ENCODE data around the gene ASPHD2.
"Not testable (repeated sequence)": the region's sequence is repeated elsewhere in the genome, so short reads cannot be mapped to it uniquely, and the experiment has no call there.

The ASPHD2 gene

GRCh38 chr22:26428515-26429457 is at the start of gene ASPHD2:
Gene ASPHD2 (plus strand): TSS chr22:26429260. CDS start chr22:26433616, 4,356 bp downstream.
- peak; percentile 68 for DNase-seq

GRCh38 chr22:26380072-26380830 is 48.8 kb upstream of the ASPHD2 start:
- DNase-seq = no peak

GRCh38 chr22:26382782-26383181 is 46.3 kb upstream of the ASPHD2 start:
- no peak for DNase-seq

GRCh38 chr22:26383968-26384556 is 45.0 kb upstream of the ASPHD2 start:
- DNase-seq = no peak

- DNase-seq = no peak
These were observed 43.9 kb upstream of the ASPHD2 start for GRCh38 chr22:26385164-26385563.

GRCh38 chr22:26389125-26389524 is 39.9 kb upstream of the ASPHD2 start:
- DNase-seq = no peak

- no peak for DNase-seq
These were observed 38.0 kb upstream of the ASPHD2 start for GRCh38 chr22:26391091-26391490.

GRCh38 chr22:26391623-26392022 is 37.4 kb upstream of the ASPHD2 start:
- DNase-seq = no peak

- no peak for DNase-seq
These were observed 35.1 kb upstream of the ASPHD2 start for GRCh38 chr22:26393929-26394328.

GRCh38 chr22:26394777-26395176 is 34.3 kb upstream of the ASPHD2 start:
- DNase-seq = no peak

GRCh38 chr22:26395926-26396325 is 33.1 kb upstream of the ASPHD2 start:
- no peak for DNase-seq

GRCh38 chr22:26398741-26399153 is 30.3 kb upstream of the ASPHD2 start:
- peak; percentile 6 for DNase-seq

GRCh38 chr22:26399289-26399688 is 29.8 kb upstream of the ASPHD2 start:
- no peak for DNase-seq

- no peak for DNase-seq
These were observed 27.3 kb upstream of the ASPHD2 start for GRCh38 chr22:26401726-26402125.

GRCh38 chr22:26404851-26405421 is 24.1 kb upstream of the ASPHD2 start:
- DNase-seq = no peak

- DNase-seq = peak; percentile 39
These were observed 22.9 kb upstream of the ASPHD2 start for GRCh38 chr22:26406118-26406517.

GRCh38 chr22:26408562-26409220 is 20.4 kb upstream of the ASPHD2 start:
- not testable (repeated sequence) for DNase-seq

GRCh38 chr22:26409719-26410335 is 19.2 kb upstream of the ASPHD2 start:
- DNase-seq = no peak

- DNase-seq = no peak
These were observed 18.7 kb upstream of the ASPHD2 start for GRCh38 chr22:26410386-26410785.

GRCh38 chr22:26414347-26414746 is 14.7 kb upstream of the ASPHD2 start:
- no peak for DNase-seq

GRCh38 chr22:26416256-26416655 is 12.8 kb upstream of the ASPHD2 start:
- no peak for DNase-seq

- no peak for DNase-seq
These were observed 12.3 kb upstream of the ASPHD2 start for GRCh38 chr22:26416670-26417276.
